ENCODE data around the gene NTRK1.

Gene NTRK1

GRCh38 chr1:156845055-156845952 is 15.4 kb upstream of the NTRK1 start:
- POLR2A ChIA-PET: no interaction called here
- no peak overlapping the region for H3K4me3 ChIP-seq (ENCODE audit: low read depth, low read length)
- no peak for DNase-seq (ENCODE audit: low read depth, low spot score)
- TF ChIP-seq CTCF (IDR thresholded peaks at IDR 0.05; ENCODE audit: insufficient read depth, low read length, missing control alignments): no peak
- CTCF ChIA-PET: interaction anchor here (0.7 to 6.6 kb wide), 8 partner anchors 8 to 45 kb away, joined by 3 to 69 read pairs (median 5); partner anchors contain the start of genes INSRR and NTRK1

GRCh38 chr1:156845953-156846545 is 14.6 kb upstream of the NTRK1 start:
- POLR2A ChIA-PET: no interaction called here
- no peak for TF ChIP-seq CTCF (IDR thresholded peaks at IDR 0.05; ENCODE audit: insufficient read depth, low read length, missing control alignments)
- no peak overlapping the region for H3K4me3 ChIP-seq (ENCODE audit: low read depth, low read length)
- DNase-seq (ENCODE audit: low read depth, low spot score): no peak
- CTCF ChIA-PET: interaction anchor here (0.7 to 6.6 kb wide), 4 partner anchors 8 to 49 kb away, joined by 3 to 69 read pairs (median 26); partner anchors contain the start of genes INSRR and NTRK1

GRCh38 chr1:156846643-156847042 is 14.0 kb upstream of the NTRK1 start:
- no peak overlapping the region for H3K4me3 ChIP-seq (ENCODE audit: low read depth, low read length)
- no peak for DNase-seq (ENCODE audit: low read depth, low spot score)
- POLR2A ChIA-PET: no interaction called here
- CTCF ChIA-PET: interaction anchor here (1.1 to 6.6 kb wide), 4 partner anchors 9 to 121 kb away, joined by 3 to 69 read pairs (median 28); partner anchors contain the start of genes INSRR and NTRK1
- TF ChIP-seq CTCF (IDR thresholded peaks at IDR 0.05; ENCODE audit: insufficient read depth, low read length, missing control alignments): no peak

GRCh38 chr1:156847591-156848460 is 12.8 kb upstream of the NTRK1 start:
- CTCF ChIA-PET: interaction anchor here (1.2 to 6.6 kb wide), 9 partner anchors 8 to 158 kb away, joined by 3 to 69 read pairs (median 4); partner anchors contain the start of genes INSRR and NTRK1
- TF ChIP-seq CTCF (IDR thresholded peaks at IDR 0.05; ENCODE audit: insufficient read depth, low read length, missing control alignments): no peak
- POLR2A ChIA-PET: no interaction called here
- DNase-seq (ENCODE audit: low read depth, low spot score): no peak
- H3K4me3 ChIP-seq (ENCODE audit: low read depth, low read length): no peak overlapping the region

GRCh38 chr1:156848461-156849150 is 12.1 kb upstream of the NTRK1 start:
- H3K4me3 ChIP-seq (ENCODE audit: low read depth, low read length): no peak overlapping the region
- no peak for DNase-seq (ENCODE audit: low read depth, low spot score)
- CTCF ChIA-PET: interaction anchor here (1.2 to 6.6 kb wide), 9 partner anchors 8 to 159 kb away, joined by 3 to 69 read pairs (median 4); partner anchors contain the start of genes INSRR and NTRK1
- no peak for TF ChIP-seq CTCF (IDR thresholded peaks at IDR 0.05; ENCODE audit: insufficient read depth, low read length, missing control alignments)
- POLR2A ChIA-PET: no interaction called here
